GM19372 (cell line): ENCODE measurements around the gene HPF1.
"Not testable (repeated sequence)": the region's sequence is repeated elsewhere in the genome, so short reads cannot be mapped to it uniquely, and the experiment has no call there.

Experiments
- ATAC-seq: cut with Tn5 transposase; IDR thresholded peaks from one replicate; pipeline ENCODE4 v1.9.1; 2021; ENCODE audit warnings: mild to moderate bottlenecking, low read depth, moderate library complexity; ENCODE audit not compliant: unreplicated experiment

HPF1 gene

DNA sequence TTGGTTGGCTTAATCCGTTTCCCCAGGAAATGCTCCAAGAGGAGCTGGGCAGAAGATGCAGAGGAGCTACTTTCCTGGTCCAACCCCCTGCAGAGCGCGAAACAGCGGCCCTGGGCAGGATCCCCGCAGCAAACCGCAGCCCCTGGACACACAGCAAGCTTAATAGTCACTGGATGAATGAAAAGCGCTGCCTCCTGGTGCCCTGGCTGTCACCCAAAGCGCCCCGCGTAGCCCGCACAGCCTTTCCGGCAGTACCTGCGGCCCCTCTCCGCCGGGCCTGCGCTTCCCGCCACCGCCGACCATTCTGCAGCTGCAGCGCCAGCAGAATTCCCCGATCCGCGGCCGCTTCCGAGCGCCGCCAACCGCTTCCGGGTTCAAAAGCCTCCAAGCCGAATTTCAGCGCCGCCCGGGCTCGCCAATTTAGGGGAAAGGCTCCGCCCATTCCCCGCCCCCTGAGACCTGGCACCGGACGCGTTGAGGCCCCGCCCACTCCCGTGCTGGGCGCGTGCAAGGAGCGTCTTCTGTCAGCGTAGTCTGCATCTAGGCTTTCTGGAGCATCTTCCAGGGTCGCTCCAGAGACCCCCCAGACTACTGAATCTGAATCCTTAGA lies at the start of gene HPF1:
Gene HPF1 (minus strand): TSS at position 370 of the 610 bp plus-strand sequence. CDS start 67 bp downstream, at position 303.
- peak; percentile 91 for ATAC-seq

GRCh38 chr4:169806770-169807169 lies 49.0 kb upstream of the HPF1 start:
- not testable (repeated sequence) for ATAC-seq

- ATAC-seq: no peak
Observed at GRCh38 chr4:169803413-169803812, 45.7 kb upstream of the HPF1 start.

DNA sequence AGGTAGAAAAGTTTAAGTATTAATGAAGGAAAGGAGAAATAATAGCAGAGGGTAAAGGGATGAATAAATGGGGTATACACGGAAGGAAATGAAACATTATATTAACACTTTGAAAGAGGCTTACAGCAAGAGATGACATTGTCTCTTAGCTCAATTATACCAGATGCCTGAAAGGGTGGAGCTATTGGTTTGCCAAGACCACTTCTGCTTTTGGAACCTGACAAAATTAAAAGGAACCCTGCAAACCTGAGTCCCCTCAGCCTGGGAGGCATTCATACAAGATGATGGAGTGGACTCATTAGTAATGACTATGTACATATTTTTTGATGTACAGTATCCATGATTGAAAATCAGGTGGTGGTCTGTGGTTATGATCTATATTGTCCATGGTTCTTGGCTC lies 45.1 kb upstream of the HPF1 start:
- no peak for ATAC-seq

GRCh38 chr4:169800541-169800940 lies 42.8 kb upstream of the HPF1 start:
- no peak for ATAC-seq

DNA sequence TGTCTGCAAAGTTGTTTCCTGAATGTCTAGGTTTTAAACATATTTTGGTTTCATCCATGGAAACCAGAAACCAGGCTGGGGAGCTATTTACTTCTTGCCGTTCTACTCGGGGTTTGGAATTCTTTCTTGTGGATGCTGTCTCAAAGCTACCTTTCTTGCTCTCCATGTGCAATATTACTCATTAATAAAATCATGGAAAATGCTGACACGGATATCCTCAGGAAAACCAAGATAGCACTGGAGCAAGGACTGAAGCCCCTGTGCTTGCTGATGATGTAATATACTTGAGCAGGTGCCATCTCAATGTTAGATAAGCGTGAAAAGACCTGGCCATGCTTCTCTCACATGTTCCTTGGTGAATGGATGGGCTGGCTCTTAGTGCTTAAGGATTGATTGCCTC lies 41.5 kb upstream of the HPF1 start:
- no peak for ATAC-seq

DNA sequence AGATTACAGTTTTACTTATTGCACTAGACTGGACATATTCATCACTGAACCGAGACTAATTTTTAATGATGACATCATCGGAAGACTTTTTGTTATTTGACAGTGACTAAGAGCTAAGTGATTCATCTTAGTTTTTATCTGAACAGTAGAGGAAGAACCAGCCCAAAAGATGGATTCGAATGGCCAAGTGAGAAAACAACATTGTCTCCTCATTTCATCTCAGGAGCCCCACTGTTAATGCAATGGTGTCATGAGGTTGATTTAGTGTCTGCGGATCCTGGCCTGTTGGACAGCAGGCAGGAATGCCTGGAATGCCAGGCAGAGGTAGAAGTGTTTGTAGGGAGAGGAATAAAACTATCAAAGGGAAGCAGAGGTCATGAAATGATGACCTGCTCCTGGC lies 37.8 kb upstream of the HPF1 start:
- ATAC-seq: no peak

GRCh38 chr4:169791527-169792156 lies 33.9 kb upstream of the HPF1 start:
- no peak for ATAC-seq

GRCh38 chr4:169791062-169791461 lies 33.3 kb upstream of the HPF1 start:
- no peak for ATAC-seq

GRCh38 chr4:169774466-169775445 lies 17.0 kb upstream of the HPF1 start:
- ATAC-seq: no peak

GRCh38 chr4:169773889-169774288 lies 16.1 kb upstream of the HPF1 start:
- ATAC-seq: no peak

DNA sequence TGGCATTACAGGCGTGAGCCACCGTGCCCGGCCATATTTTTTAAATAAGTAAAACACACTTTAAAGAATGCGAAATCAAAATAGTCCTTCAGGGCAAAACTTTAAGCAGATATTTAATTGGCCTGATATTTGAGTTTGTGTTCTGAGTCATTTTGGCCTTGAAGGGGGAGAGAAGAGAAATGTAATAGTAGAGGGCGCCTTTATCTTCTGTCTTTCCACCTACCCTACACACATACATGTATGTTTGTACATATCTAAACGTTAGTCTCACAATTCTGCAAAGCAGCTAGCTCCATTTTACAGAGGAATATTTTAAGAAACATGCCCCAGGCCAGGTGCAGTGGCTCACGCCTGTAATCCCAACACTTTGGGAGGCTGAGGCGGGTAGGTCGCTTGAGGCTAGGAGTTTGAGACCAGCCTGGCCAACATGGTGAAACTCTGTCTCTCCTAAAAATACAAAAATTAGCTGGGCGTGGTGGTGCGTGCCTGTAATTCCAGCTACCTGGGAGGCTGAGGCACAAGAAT lies 13.9 kb upstream of the HPF1 start:
- not testable (repeated sequence) for ATAC-seq

GRCh38 chr4:169770416-169770815 lies 12.7 kb upstream of the HPF1 start:
- ATAC-seq: no peak

DNA sequence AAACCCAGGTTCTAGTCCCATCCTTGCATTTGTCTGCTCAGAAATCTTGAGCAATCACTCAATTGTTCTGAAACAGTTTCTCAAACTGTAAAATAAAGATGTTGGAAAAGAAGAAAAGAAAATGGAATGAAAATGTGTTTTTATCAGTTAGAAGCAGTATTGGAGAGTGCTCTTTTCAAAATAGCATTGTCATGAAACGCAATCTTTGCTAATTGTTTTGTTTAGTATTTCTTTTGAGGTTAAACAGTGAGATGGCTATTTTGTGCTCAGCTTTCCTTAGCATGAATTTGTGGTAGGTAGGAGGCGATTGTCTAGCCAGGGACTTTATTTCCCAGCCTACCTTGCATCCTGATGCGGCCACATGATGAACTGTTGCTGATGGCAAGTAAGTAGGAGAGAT lies 10.6 kb upstream of the HPF1 start:
- no peak for ATAC-seq

GRCh38 chr4:169766741-169767140 lies 9.0 kb upstream of the HPF1 start:
- ATAC-seq: no peak

DNA sequence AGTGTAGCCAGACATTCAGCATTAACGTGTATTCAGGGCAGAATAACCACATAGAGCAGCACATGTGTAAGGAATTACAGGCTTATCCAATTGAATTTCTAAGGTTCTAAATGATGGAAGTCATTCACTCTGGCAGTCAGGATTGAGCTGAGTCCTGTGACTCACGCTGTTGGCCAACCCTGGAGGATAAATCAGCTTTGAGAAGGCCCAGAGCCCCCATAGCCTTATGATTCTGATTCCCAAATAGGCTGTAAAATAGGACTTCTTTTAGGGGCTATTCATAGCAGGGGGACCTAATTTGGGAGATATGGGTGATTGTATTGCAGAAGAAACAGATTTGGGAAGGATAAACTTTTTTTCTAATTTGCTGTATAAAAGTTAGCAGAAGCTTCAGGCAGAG lies 8.1 kb upstream of the HPF1 start:
- no peak for ATAC-seq

GRCh38 chr4:169761846-169762245 lies 4.1 kb upstream of the HPF1 start:
- no peak for ATAC-seq

- ATAC-seq: no peak
Observed at GRCh38 chr4:169758401-169758962, 738 bp upstream of the HPF1 start.

DNA sequence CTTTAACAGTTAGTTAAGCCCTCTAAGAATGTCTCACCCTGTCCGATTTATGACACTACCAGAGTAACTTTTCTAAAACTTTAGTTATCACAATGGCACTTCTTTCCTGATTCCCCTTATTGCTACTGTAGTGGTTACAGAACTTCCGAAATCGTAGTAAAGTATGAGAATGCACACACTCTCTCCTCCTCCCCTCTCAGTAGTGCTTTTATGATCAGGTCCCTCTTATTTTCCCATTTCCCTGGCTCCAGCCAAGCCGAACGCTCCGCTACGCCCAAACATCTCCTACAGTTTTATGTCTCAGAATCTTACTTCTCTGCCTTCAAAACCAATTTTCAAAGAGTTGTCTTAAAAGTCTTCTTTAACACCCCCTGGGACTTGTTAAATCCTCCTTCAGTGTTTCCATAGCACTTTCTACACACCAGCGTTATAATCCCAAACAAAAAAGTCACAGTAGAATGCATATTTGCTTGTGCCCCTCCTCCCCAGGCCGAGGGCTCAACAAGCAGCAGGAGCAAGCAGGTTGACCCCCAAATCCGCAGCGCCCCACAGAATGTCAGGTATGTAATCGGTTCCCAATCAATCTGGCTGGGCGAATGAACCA lies 671 bp downstream of the HPF1 start:
- peak; percentile 16 for ATAC-seq

DNA sequence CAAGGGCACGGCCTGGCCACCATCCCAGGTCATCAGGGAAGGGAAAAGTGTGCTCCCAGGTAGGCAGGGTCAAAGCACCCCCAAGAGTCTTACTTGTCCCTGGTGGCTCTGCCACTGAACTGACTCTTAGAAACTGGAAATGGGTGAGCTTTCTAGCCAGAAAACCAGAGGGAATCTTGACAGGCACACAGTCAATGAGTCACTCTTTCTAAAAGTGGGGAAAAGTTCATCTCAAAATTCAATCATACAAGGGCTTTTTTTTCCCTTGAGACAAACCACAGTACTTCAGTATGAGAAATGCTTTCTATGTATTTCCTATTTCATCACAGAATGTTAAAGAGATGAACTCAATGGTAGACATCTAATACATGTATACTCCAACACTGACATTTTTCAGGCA lies 12.5 kb downstream of the HPF1 start:
- no peak for ATAC-seq
